OCI-M1 (cell line): ENCODE measurements around the gene SPTBN1.

Experiments
- DNase-seq: peaks from one replicate; lab custom pipeline; 2025; lab: John Stamatoyannopoulos, UW

SPTBN1 gene

DNA sequence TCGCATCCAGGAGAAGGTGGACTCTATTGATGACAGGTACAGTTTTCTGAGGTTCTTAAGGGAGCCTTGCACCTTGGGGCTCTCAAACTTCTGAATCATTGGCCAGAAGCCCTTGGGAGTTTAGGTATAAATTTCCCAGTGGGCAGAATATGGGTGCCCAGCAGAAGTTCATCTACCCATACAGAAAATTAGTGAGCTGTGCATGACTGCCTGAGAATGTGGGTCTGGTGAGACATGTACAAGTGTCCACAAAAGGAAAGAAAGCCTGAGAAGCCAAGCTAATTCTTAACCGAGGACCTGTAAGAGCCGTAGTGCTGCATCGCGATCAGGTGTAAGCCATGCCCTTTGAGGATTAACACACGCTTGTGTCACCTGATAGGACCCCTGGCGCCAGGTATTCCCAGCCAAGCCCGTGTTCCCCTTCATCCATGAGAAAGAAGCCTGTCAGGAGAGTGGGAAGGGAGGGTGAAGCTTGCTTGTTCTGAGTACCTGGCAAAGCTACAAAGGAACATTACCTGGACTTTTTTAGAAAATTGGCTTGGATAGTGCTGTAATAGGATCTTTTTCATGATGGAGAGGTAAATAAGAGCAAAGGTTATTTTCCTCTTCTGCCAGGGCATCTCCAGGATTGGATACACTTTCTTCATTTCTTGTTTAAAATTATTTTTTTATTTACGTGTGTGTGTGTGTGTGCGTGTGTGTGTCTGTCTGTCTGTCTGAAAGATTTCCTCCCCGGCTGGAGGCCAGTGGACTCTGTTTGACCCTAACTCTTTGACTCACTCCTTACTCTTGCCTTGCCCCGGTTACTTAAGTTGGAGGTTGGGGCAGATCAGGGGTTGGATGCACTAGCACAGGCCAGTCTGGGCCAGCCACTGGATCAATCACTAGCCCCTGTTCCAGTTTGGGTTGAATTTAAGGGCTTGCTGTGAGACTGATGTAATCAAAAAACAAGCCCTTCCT, 176.9 kb downstream of the SPTBN1 start:
- no peak for DNase-seq

GRCh38 chr2:54634021-54634420, 177.9 kb downstream of the SPTBN1 start:
- no peak for DNase-seq

DNA sequence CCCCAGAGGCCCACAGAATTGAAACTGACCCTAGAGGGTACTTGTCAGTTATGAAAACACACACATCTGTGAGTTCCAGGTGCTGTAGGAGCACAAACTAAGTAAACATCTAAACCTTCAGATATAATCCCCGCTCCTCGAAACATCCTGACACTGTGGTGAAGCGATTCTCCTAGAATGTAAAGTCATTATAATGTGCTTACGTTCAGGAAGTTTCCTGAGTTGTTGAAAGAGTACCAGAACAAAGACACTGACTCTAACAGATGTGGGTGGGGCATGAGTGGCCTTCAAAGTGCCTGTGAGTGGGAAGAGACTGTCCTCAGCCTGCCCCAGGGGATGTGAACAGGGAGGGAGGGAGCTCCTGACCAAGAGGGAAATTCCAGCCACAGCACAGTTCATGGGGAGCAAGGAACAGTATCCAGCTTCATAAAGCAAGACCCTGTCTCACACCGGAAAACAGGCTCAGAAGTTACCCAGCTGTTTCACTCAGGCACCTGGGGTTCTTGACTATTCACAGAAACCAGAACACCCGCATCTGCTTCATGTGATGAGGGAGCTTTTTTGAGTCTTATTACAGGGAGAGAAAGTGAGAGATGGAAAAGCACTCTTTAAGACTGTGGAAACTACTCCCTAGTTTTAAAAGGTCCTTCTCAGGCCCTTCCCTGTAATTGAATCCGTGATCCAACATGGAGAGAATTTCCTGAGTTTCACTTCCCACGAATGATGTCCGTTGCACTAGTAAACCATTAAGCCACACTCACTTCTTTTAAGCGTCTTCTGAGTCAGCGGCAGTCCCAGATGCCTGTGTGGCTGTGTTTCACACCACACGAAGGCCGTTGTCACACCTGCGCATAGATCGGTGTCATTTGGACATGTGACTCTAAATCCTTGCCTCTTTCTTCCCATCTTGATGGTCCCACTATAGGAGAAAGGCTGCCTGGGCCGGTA, 178.7 kb downstream of the SPTBN1 start:
- DNase-seq: no peak

GRCh38 chr2:54635554-54636152, 179.5 kb downstream of the SPTBN1 start:
- no peak for DNase-seq

- no peak for DNase-seq
Measured at GRCh38 chr2:54636415-54637139, 180.4 kb downstream of the SPTBN1 start.

DNA sequence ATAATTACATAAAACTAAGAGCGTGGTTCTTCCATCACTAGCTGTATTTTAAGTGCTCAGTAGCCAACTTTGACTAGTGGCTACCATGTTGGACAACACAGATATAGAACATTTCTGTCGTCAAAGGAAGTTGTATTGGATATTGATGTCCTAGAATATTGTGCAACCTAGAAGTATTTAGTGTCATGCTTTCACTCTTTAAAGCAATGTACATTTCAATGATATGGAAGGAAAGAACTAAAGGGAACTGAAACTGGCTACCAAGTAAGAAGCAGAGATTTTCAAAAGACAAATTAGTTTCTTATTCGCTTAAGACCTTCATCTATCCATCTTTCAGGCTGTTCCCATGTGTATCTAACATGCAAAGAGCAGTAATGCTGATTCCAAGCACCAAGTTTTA, 182.0 kb downstream of the SPTBN1 start:
- DNase-seq: no peak

DNA sequence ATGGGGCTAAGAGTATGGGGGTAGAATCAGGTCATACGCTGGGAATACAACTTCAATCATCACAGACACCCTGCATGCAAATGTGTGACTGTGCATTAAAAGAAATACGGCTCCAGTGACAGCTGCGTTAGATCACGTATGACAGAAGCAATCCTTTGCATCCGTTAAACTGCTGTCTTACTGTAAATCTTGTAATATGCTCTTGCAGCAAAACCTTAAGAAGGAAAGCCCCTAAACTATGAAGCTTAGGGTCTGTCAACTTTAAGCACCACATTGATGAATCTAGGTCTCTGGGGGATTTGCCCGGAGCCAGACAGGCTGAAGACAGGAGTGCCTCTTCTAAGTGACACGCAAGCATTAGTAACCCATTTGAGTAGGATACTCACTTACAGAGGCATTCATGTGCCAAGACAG, 182.7 kb downstream of the SPTBN1 start:
- no peak for DNase-seq

DNA sequence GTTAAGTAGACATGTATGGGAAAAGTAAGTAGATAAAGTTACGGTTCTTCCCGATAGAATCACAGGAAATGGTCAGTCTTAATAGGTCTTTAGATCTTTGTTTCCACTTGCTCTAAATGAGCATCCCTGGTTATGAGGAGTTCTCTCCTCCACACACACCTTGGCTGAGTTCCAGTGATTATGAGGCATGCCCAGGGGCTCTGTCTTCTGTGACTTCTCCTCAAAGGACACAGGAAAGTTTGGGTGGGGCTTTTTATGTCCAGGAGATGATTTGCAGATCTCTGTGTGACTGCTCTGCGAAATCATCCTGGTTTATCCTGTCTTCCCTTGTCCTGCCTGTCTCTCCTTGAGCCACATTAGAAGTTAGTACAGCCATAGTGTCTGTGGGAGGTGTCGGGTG, 183.5 kb downstream of the SPTBN1 start:
- DNase-seq: no peak

GRCh38 chr2:54640834-54641540, 184.9 kb downstream of the SPTBN1 start:
- no peak for DNase-seq

DNA sequence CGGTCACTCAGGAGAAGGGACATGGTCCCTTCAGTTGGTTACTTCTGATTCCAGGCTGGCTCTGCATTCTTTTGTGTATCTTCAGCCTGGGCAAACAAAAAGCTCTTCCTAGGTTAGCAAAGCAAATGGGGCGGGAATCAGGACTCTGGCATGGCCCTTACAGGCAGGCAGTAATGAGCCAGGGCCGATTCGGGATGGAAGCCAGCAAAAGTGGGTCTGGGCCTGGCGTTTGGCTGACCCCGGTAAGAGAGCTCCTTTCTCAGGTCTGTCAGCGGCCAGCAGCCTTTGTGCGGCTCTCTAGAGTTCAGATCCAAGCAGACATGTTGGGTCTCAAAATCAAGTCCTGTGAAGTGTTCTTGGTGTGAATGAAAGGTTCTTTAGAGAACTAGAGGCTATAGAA, 185.9 kb downstream of the SPTBN1 start:
- no peak for DNase-seq

GRCh38 chr2:54642677-54643430, 186.7 kb downstream of the SPTBN1 start:
- no peak for DNase-seq

DNA sequence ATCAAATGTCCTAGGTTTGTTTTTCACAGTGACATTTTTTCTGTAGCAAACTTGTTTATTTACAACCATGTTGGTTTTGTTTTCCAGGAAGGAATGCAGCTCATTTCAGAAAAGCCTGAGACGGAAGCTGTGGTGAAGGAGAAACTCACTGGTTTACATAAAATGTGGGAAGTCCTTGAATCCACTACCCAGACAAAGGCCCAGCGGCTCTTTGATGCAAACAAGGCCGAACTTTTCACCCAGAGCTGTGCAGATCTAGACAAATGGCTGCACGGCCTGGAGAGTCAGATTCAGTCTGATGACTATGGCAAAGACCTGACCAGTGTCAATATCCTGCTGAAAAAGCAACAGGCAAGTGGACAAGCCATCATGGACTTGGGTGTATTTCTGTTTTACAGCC, 188.1 kb downstream of the SPTBN1 start:
- no peak for DNase-seq

DNA sequence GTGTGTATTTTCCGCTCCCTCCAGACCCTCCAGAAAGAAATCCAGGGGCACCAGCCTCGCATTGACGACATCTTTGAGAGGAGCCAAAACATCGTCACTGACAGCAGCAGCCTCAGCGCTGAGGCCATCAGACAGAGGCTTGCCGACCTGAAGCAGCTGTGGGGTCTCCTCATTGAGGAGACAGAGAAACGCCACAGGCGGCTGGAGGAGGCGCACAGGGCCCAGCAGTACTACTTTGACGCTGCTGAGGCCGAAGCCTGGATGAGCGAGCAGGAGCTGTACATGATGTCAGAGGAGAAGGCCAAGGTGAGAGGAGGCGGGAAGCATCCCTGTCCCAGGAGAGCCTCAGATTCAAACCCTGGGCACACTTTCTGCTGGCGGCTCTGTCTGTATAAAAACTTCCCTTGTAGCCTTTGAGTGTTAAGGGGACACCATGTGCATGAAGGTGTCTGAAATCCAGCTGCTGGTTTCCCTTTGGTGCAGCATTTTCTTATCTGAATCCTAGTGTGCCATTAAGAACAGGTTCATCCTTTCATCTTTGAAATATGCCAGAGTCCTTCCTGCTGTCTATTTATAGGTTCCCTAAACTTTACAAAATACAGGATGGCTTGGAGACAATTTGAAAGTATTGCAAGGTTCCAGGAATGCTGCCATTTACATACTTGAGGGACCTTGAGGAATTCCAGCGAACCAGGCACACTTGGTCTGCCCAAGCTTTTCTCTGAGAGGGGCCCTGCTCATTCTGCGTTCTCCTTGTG, 190.2 kb downstream of the SPTBN1 start:
- no peak for DNase-seq

GRCh38 chr2:54648256-54648655, 192.1 kb downstream of the SPTBN1 start:
- DNase-seq: no peak

GRCh38 chr2:54649191-54649590, 193.1 kb downstream of the SPTBN1 start:
- DNase-seq: no peak

GRCh38 chr2:54649633-54650032, 193.5 kb downstream of the SPTBN1 start:
- DNase-seq: no peak

- no peak for DNase-seq
Measured at GRCh38 chr2:54650612-54651011, 194.5 kb downstream of the SPTBN1 start.

DNA sequence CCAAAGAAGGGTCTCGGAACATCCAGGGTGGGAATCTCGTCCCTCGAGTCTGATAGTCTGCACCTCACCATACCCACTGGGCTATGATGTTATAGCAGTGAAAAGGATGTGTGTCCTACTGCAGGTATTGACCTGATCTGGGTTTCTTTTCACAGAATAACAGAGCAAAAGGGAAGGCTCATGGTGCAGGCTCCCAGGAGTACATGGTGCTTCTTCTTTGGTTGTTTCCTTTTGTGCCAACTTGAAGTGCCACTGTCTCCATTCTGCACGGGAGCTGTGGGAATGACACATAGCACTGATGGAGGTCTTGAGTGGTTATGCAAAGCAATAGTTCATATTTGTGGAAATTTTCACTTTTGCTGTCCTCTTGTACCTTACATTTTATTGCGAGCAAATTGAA, 195.2 kb downstream of the SPTBN1 start:
- DNase-seq: no peak

DNA sequence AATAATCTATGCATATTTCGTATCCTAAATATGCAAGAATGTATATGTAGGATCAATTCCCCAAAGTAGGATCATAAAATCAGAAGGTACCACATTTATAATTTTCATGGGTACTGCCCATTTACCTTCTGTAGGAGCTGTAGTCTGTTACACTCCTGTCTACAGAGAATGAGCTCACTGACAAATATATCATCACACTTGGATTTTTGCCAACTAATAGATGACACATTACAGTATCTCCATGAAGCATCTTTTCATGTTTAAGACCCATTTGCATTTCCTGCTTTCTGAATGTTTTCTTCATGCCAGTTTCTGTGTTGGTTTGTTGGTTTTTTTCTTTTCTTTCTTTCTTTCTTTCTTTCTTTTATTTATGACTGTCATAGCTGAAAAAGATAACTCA, 196.4 kb downstream of the SPTBN1 start:
- no peak for DNase-seq
